Measurements from ENCODE around the gene GPR55.

Gene GPR55

DNA sequence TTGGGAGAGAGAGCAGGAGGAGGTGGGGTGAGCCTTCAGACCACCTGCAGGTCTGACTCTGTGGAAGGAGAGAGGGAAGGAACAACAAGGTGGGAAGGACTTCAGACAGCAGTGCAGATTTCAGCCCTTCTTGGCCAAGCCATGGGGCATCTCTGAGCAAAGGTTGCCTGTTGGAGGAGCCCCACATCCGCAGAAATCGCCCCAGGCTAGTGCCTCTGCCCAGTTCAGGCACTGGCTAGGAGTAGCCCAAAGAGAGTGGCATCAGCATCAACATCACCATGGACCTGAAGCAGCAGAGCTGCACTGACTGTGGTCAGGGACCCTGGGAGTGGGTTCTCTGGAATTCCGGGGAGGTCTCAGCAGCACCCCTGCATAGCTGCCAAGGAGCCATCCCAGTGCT is 10.2 kb downstream of the GPR55 start:
- DNase-seq = no peak

DNA sequence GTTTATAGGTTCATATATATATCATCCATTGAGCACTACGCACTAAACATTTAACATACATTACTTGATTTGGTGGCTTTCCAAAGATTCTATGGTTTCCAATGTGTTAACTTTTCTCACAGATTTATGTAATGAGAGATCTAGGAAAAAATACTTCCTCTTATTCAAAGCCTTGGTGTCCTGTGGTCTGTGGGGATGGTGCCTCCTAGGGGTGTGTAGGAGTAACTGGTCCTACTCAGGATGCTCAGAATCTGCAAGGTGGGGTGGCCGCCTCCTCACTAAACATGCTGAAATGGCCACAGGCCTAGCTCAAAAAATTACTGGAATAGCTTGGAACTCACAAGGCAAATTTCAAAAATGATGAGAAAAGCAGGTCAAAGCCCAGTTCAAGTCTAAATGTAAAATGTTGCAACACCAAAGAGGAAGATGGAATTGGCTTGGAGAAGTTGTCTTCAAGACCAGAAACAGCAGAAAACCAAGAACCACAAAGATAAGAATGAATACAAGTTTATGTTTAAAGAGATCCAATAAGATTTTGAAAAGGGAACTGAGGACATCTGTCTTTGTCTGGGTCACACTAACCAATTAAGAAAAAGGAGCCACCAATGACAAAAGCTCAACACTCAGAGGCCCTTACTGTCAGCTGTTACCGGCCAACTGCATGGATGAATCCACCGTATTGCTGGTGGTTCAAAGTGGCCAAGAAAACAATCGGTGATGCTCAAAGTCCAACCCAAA is 11.5 kb downstream of the GPR55 start:
- DNase-seq = no peak

DNA sequence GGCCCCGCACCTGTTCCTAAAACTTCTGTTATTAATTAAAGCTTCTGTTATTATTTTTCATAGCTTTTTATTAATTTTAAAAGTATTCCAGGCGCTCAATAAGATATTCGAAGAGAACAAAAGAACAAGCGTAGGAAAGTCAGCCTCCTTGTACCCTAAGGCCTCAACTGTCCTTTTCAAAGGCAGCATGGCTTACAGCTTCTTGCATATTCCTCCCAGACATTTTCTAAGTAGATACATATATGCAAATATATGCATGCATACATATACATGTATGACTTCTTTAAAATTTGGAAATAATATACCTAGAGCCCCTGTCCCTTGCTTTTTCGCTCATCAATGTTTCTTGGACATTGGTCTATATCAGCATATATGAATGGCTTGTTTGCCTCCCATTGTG is 12.3 kb downstream of the GPR55 start:
- DNase-seq = no peak

DNA sequence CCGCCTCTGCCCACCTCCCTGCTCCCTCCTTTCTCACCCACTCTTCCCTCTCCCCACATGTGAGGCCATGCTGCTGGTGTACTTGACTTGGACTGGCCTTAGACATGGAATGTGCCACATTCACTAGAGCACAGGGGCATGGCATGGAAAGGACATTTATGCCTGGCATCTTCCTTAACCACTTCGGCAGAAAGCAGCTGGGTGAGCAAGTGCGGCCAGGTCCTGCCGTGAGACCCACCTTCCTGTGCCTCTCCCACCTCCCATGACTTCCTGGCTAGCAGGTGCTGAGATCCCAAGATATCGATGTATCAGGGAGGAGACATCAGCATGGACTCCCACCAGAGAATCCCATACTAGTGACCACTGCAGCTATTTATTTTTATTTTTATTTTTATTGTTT is 13.0 kb downstream of the GPR55 start:
- DNase-seq = no peak

DNA sequence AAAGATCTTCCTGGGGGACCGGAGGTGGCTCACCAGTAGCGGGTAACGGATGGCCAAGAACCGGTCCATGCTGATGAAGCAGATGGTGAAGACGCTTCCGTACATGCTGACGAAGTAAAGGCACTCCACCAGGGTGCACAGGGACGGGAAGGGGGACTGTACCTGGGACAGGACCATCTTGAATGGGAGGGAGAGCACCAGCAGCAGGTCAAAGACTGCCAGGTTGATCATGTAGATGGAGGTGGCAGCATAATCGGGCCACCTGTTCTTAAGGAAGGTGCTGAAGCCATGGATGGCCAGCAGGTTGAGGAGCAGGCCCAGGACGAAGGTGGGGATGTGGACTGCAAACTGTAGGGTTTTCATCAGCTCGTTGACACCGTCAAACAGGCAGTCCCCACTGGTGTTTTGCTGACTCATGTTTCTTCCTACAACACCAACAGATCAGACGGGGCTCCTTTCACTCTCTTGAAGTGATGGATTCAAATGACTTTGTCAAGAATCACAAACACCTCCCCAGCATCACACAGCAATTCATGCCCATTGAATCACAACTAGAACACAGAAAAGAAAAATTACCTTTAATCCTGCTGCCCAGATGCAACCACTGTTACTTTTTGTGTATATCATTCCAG is 14.4 kb downstream of the GPR55 start:
- DNase-seq = no peak

DNA sequence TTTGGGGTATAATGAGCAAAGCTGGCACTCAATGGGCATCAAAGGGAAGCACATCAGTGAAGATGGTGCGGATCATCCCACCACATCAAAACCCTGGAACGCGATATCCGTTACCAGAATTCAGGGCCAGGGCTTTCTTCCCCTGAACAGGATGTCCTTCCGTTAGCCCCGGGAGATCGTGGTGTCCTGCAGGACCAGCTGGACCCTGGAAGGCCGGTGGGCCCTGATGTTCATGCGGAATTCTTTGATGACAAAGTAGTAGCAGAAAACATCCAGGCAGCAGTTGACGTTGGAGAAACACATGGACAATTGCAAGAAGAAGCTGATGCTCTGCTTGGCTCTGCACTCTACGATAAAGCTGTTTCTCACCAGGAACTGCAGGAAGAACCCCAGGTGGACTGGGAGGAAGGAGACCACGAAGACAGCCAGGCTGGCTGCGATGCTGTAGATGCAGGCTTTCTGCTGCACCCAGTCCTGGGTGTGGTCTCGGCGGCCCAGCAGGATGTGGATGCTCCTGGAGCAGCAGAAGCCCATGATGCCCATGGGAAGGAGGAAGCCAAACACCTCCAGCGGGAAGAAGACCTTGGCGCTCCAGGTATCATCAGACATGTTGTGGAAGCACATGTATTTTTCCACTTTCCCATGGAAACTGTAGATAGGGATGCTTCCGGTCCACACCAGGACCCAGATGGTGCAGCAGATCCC is 15.0 kb downstream of the GPR55 start:
- no peak for DNase-seq

DNA sequence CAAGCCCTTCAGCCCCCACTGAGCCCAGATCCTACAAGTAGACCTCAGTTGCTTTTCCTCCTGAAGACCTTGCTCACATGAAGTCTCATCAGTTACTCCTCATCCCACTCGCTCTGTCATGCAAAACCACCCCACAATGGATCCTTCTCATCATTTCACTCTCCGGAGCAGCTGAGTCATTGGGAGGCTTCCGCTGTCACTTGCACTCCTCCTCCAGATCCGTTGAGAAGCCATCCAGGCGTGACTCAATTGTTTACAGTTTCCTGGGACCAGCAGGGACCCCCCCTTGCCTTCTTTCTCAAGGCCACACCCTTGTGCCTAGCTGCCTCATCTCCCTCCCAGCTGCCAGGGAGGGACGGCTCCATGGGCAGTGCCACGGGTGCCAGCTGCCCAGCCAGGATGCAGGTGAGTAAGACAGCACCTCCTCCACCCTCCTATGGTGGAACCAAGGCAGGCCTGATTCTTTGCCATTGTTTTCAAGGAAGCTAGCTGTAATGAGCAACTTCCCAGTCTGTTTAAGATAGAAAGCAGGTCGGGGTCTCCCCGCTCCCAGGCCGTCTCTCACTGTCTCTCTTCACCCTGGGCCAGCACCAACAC is 16.3 kb downstream of the GPR55 start:
- peak; percentile 24 for DNase-seq

DNA sequence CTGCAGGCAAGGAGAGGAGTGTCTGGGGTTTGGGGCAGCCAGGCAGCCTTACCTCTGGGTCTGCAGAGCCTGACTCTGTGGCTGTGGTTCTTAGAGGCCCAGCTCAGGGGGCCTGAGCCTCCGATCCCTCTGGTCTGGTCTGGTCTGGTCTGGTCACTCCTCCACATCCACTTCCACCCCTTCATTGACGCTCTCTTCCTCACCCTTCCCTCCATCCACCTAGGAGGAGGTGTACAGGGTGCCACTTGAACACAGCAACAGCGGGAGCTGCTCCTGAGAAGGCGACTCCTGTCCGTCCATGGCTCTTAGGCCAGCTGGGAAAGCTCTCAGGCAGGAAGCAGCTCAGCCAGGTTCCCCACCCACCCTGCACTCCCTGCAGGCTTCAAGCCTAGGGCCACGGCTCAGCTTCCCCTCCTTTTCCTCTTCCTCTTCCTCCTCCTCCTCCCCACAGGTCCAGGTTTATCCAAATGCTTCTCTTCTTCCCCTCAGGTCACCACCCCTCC is 16.9 kb downstream of the GPR55 start:
- DNase-seq = no peak

DNA sequence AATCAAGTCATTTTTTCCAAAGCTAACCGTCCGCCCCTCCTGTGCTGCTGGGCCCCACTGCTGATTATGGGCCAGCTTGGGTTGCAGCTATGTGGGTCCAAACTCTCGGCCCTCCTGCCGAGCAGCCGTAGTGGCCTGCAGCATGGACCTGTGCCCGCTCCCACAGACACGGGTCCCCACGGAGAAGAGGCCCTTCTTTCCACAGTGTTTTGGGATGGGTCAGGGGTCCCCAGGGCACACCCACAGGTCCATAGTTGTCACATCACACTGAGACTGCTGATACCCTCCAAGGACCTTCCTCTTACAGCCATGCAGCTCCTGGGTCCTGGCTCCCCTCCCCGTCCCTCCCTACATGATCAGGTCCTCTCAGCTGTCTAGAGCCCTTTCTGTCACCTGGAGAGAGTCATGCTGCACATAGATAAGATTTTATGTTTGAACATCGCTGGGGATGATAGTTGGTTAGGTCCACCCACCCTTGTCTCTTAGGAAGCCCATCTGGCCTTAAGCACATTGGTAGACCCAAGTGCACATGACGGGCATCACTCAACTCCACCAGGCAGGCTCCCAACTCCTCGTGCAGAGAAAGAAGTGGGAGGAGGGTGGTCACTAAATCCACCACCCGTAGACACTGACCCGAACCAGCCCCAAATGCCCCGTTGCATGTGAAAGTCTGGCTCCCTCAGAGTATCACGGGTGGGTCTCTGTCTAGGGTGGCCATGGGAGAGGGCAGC is 17.5 kb downstream of the GPR55 start:
- no peak for DNase-seq

DNA sequence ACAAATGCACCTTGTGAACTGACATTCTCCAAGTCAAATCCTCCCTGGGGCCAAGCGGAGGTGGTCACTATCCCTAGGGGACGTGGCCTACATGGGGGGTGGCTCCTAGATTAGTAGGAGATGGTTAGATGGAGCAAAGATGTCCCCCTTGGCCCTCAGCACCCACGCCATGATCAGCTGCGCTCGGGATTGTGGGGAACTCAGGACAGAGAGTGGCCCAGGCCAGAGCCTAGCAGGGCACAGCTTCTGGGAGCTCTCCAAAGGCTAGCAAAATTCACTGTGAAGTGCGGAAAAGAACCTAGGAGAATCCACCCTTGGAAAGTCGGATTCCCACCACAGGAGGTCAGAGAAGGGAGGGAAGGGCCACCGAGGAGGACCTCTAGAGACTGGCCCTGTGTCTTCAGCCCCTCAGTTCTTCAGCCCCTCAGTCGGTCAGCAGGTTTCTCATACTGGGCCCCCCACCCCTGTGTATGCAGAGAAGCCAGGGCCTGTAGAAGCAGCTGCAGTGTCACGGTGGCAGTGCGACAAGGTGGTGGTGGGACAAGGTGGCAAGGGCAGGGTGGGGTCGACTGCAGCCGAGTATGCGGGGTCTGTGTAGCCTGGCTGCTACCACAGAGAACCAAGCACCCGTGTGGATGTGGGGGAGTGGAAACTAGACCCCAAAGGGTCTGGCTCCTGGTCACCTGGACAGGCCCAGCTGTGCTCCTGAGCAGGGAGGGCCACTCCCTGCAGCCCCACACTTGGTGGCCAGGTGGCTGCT is 18.4 kb downstream of the GPR55 start:
- DNase-seq = no peak

DNA sequence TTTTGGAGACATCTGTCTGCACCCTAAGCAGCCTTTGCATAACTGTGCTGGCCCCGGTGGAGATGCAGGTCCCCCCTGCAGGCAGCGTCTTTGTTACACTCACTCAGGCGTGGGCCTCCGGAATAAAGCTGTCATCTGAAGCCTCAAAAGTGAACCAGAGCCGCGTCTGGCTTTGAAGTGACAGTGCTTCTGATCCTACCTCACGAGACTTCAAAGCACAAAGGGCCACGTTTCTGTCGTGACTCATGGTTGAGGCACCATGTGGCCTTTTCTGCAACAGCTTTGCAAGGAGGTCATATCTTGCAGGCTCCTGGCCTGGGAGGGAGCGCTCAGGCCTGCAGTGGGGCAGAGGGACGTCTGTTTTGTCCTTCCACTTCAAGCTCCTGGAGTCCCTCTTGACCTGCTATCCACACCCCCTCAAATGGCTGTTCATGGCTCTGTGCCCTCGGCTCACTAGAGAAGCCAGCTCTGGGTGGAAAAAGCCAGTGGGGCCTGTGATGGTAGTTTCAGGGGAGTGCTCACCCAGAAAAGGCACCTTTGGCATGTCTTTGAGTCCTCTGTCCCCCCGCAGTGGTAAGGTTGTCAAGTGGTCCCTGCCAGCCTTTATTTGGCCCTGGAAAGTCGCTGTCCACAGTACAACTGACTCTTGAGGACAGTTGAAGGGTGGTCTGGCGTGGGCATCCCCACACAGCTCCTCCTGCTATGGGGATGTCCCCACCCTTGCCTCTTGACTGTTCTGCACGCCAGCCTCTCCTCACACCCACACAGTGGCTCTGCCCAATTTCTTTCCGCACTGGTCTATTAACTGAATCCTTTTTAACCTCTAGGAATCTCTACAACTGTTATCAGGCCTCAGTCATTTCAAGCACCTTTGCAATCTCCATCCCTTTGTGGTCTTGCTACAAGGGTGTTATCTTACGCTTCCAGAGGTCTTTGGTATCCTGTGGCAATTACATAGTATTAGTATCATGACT is 19.3 kb downstream of the GPR55 start:
- DNase-seq = peak; percentile 81

DNA sequence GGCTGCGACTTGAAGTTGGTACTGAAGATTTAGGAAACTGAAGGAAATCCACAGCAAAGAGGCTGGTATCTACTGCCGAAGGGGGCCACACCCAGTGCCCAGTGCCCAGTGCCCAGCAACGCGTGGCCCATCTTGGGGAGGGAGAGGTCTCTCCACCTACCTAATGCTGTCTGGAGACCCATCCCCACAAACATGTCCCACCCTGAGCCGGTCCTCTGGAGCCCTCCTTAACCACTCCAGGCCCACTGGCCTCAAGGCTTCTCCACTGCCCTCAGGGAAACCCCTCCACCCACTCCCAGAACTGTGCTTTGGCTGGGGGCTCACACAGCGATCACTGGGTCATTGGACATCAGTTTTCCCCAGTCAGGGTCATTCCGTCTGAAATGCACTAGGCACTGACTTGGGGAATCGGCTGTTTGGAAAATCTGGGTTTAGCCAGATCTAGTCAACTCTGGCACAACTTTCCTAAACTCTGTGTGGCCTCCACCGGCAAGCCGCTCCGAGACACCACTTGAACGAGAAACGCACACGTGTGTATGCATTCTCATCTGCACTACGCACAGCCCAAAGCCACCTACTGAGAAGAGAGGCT is 20.1 kb downstream of the GPR55 start:
- DNase-seq = no peak

DNA sequence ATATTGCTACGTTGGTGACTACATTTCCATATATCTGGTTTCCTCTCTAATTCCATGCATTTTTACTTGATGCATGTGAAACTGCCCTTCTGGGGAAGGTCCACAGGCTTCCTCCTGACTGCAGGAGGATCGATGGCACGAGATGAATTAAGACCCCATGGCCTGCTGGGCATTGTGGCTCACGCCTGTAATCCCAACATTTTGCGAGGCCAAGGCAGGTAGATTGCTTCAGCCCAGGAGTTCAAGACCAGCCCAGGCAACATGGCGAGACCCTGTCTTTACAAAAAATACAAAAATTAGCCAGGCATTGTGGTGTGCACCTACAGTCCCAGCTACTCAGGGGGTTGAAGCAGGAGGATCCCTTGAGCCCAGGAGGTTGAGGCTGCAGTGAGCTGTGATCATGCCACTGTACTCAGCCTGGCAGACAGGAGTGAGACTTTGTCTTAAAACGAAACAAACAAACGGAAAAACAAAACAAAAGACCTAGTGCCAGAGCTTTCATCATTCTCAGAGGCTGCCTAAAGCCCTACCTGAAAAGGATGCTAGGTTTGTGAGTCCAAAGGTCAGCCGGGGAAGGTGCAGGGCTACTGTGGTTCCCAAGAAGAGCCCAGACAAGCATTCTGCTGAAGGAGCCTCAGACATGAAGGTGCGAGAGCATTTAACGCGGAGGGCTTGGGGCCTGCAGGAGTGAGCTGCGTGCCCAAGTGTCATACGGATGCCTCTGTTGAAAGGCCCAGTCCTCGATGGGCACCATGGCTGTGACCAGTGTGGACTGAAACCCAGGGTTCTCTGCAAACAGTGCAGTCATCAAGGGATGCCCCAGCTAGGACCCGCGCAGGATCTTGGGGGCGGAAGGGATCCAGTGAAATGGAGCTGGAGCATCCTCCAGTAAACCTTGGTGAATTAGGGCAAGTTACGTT is 21.6 kb downstream of the GPR55 start:
- no peak for DNase-seq

DNA sequence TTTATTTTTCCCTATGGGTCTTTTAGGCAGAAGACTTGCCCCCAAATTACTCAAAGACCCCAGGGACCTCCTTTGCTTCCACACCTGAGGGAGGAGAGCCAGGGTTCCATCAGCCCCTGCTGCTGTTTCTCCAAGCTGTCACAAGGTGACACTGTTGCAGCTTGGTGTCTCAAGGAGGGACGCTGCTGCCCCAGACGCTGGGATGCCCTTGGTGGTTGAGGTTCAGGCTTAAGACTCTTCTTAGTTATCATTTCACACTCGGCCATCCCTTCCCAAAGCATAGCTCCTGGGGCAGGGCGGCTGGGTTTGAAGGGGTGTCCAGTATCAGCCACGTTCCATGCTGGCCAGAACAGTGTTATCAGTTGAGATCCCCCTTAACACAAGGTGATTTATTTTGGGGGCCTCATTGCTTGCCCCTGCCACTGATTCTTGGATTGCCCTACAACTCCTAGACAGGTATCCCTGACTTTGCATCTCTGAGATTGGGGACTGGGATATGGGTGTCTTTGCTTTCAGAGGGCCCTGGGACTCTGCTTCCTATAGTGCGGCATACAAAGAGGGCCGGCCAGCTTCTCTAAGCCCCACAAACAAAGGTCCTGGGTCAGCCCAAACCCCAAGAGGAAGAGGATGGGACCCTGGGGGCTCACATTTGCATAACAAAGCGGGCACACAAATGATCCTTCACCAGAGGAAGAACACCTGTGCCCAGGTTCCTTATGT is 22.7 kb downstream of the GPR55 start:
- peak; percentile 54 for DNase-seq

DNA sequence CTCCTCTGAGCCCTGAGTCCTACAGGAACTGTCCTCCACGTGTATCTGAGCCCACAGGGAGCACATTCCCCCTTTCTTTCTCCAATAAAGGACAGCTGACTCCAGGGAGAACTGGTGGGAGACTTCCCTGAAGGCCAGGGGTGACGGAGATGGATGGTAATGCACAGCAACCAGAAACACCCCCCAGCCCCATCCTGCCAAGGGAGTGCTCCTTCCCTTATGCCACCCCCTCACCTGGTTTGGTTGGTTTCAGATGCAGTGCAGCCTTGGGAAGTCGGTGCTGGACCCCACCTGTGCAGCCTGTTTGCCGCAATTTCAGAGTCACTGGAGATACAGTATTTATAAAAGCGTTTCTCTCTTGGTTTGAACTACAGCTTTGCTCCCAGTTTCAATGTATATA is 24.0 kb downstream of the GPR55 start:
- DNase-seq = no peak

DNA sequence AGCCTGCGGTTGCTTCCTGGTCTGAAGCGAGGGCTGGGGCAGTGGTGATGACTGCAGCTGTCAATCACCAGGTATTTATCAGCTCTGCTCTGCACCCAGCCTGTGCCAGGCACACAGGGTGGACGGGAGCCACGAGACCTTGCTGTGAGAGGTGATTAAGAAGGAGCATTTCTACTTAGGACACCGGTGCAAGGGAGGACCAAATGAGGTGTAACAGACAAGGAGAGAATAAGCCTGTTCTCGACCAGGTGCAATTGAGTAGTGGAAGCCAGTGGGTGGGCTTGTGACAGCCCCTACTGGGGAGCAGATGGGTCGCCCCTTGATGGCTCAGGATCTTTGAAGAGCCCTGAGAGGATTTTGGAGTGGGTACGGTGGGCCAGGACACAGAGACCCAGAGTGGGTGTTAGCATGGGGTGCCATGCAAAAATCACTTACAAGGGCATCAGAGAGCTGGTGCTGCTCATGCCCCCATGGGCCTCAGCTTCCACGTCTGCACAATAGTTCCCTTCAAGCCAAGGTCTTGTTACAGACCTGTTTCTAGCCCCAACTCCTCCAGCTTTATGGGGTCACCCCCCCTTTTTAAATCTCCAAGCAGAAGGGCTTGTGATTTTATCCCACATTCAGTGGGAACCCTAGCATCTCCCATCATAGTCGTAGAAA is 24.6 kb downstream of the GPR55 start:
- no peak for DNase-seq

DNA sequence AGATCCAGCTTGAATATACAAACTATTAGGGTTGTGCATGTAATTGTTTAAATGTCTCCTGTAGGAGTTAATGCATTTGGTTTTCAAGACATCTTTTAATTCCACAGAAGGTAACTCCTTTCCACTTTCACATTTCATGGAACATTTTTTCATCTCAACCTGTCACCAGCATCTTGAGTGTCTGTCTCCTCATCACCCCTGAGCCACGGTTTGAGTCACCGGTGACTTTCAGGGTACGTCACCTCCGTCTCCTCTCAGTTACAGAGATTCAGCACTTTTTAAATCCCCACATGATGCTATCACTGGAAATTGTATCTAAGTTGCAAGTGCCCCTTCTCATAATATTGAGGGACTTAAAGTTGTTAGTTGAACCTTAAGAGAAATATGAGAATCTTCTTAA is 25.3 kb downstream of the GPR55 start:
- no peak for DNase-seq

DNA sequence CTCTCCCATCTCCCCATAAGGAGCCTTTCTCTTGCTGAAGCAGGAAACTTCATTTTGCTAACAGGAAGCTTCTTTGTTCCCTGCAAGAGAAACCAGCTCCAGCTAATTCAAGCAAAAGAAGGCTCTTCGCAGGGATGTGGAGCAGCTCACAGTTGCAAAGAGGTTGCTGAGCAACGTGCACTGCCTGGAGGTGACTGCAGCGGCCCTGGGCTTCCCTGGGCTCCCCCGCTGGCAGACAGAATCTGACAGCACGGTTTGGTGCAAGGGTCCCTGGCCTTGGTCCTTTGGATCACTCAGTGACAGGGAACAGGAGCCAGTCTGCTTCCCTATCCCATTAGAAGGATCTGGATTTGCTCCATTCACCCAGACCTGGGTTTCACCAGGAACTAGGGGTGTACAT is 25.8 kb downstream of the GPR55 start:
- no peak for DNase-seq
